HL-60/S4 treated with phorbol 12-myristate 13-acetate at 8.2 ng/mL for 4 days and 3 days (cell line): ENCODE results near the gene YTHDC2.
"Not testable (repeated sequence)": the region's sequence is repeated elsewhere in the genome, so short reads cannot be mapped to it uniquely, and the experiment has no call there.

Experiments
- in situ Hi-C: fragments of 300-500 bp; cut with MboI; formaldehyde crosslinking; loops from 2 replicates; pipeline ENCODE4 v1.15.0; 2022; ENCODE audit warnings: low sequenced_read_pairs

Gene YTHDC2

DNA sequence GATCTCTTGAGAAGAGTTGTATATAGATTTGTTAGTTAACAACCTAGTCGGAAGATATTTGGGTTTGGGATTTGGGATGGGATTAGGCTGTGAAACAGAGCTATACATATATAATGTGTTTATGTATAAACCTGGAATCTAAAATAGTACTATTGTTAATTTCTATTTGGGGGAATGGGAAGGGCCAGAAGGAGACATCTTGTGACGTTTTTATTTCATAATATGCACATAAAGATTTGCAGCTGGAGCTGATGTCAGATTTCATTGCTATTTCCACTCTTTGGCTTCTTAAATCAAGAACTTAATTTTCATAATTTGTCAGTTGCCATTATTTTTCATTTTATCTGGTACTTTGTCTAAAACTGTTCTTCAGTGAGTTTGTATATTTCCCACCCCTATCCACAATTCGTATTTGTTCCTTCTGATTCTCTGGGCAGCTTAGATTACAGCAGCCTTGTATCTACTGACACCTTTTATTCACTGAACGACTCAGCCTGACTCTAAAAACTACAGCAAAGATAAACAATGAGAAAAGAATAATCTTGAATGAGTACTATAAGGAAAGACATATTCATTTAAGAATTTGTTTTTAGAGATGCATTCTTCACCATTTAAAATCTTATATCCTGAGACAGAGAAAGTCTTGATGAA is 86.9 kb downstream of the YTHDC2 start:
- in situ Hi-C loops: no loop called here

DNA sequence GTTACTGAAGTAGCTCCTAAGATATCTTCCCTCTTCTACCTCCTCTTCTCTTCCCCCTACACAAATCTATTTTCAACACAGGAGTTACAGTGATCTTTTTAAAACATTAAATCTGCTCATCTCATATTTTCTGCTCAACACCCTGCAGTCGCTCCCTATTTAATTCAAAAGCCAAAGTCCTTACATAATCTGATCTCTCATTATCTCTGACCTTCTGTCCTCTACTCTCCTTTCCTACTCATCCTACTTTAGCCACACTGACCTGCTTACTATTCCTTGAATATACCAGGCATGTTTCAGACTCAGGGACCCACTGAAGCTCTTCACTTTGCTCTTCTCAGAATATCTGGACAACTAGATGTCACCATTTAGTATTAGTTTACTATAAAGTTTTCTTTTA is 87.9 kb downstream of the YTHDC2 start:
- in situ Hi-C loops: no loop called here

DNA sequence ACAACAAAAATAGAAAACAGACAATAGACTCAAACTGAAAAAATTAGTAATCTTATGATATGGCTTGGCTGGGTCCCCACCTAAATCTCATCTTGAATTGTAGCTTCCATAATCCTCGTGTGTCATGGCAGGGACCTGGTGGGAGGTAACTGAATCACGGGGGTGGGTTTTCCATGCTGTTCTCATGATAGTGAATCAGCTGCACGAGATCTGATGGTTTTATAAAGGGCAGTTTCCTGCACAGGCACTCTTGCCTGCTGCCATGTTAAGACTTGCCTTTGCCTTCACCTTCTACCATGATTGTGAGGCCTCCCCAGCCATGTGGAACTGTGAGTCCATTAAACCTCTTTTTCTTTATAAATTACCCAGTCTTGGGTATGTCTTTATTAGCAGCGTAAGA is 89.8 kb downstream of the YTHDC2 start:
- in situ Hi-C loops: not testable (repeated sequence)

DNA sequence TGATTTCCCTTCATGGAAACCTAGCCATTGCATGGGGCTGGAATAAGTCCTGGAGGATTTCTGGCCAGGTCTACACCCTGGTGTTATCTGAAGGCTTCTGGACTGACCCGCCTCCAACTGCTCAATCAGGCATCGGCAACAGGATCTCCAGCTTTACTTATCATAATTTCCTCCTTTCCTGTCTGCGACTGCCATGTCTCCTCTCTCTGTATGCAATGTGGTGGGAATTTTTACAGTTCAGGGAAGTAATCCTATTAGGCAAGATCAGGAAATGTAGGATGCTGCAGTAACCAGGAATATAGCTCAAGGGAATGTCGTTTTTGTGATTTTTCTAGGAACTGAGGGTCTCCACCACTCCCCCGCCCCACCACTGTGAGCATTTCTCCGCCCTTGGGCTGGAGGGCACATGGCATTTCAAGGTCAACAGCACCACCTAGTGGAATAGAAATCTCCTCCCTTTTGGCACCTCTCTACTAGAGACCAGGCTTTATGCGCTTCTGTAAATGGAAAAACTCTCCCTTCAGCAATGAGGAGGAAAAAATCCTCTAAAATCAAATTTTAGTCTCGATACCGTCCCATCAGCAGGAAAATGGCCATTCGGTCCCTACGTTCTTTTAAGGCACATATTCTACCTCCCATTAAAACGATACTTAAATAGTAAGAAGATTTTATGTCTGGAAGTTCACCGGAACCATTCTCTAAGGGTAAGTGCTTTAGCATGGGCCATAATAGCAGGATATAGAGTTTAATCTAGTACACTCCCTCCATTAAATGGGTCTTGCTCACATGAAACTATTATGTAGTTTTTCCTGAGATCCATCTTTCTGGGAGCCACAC is 93.0 kb downstream of the YTHDC2 start:
- in situ Hi-C loops: no loop called here

DNA sequence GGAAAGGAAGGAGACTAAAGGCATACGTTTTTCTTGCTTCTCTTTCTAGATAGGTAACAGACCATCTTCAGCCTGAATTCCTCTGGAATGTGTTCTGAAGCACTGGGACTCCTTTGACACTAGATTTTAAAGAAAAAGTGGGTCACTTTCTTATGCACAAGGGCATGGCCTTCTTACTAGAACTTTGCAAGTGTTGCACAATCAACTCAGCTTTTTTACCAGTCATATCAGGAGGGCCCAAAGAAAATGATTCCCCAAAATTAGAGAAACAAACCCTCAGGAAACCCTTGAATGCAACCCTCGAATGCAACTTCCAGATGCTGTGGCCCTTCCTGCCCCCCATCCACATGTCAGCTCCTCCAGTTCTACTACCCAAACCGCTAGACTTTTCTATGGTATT is 93.9 kb downstream of the YTHDC2 start:
- in situ Hi-C loops: no loop called here

DNA sequence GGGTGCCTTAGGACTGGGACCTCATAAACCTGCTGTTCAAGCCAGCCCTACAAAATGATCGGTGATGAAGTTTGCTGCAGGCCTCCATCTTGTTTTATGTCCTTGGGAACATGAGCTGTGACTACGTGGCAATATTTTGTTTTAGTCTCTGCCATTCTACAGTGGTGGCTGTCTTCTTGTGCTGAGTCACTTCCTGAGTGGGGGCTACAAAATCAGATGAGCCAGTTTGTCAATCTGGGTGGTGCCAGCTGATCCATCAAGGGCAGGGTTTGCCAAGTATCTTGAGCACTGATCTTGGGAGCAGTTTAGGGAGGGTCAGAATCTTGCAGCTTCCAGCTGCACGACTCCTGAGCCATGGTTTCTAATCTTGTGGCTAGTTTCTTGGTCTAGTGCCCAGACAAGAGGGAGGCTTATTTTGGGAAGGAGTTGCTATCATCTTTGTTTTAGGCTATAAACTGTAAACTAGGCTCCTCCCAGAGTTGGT is 94.7 kb downstream of the YTHDC2 start:
- in situ Hi-C loops: no loop called here

DNA sequence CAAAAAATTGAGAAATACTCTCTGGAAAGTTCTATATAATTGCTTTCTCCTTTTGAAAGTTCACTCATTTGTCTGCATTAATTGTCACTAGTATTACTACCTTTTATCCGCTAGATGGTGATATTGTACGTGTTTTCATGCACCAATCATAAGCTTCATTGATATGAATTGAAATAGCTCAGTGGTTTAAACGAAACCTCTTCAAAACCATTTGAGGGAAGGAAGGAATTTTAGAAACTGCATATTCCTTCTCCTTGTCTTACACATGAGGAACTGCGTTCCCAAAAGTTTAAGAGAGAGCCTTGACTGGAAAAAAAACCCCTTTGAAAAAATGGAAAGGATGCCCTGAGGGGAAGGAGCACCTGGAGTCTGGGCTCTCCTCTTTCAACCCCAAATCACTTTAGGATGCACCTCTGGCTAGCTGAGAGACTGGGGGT is 98.6 kb downstream of the YTHDC2 start:
- in situ Hi-C loops: no loop called here

DNA sequence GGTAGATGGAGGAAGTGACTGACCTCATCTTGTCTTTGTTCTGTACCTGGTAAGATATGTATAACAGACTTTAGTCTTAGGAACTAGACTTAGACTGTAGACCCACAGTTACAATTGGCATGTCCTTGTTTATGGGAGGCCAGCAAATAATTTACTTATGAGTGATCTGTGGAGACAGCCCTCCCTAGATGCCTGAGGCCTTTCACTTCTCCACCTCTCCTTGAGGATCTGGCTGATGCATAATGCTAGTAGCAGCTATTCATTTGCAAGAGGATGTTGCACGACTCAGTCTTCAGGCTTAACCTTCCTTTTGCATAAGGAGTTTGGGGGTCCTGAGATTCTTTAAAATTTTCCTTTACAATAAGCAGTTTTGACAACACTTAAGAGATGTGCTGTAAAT is 100.7 kb downstream of the YTHDC2 start:
- in situ Hi-C loops: no loop called here

DNA sequence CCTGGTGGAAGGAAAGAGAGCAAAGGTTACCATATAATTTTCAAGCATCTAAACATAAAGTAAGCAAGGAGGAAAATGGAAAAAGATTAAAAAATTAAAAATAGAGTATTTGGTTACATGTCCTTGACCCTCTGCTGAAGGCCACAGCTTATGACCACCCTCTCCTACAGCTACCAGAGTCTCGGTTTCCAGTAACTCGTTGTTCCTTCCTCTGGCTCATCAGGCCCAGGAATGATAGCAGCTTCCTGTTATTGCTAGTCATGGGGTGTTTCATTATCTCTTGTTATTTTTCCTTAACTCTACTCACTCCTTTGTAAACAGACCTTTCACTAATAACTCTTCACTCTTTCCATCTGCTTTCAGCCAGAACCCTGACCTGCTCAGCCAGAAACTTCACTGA is 102.2 kb downstream of the YTHDC2 start:
- in situ Hi-C loops: no loop called here

DNA sequence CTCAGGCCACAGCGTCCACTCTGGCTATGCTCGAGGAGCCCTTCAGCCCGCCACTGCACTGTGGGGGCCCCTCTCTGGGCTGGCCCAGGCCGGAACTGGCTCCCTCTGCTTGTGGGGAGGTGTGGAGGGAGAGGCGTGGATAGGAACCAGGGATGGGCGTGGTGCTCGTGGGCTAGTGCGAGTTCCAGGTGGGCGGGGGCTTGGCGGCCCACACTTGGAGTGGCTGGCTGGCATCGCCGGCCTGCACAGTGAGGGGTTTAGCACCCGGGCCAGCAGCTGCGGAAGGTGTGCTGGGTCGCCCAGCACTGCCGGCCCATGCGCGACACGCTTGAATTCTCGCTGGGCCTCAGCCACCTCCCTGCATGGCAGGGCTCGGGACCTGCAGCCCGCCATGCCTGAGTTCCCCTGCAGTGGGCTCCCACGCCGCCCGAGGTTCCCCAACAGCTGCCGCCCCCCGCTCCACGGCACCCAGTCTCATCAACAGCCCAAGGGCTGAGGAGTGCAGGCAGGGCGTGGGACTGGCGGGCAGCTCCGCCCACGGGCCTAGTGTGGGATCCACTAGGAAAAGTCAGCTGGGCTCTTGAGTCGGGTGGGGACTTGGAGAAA is 103.8 kb downstream of the YTHDC2 start:
- in situ Hi-C loops: no loop called here

DNA sequence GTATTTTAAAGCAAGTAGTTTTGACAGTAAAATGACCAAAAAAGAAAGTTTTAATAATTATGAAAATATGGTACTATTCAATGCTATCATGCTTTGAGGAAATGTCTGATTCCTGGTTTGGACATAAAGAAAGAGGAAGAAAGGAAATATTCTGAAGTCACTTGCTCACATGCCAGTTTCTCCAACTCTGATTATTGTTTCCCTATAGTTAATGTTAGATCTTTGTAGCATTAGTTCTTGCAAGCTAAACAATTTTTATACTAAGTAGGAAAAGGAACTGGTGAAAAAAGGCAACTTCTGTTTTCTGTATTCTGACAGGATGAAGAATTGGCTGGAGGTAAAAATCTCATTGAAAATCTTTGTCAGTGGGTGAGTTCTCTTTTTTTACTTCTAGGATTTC is 119.5 kb downstream of the YTHDC2 start:
- in situ Hi-C loops: no loop called here

DNA sequence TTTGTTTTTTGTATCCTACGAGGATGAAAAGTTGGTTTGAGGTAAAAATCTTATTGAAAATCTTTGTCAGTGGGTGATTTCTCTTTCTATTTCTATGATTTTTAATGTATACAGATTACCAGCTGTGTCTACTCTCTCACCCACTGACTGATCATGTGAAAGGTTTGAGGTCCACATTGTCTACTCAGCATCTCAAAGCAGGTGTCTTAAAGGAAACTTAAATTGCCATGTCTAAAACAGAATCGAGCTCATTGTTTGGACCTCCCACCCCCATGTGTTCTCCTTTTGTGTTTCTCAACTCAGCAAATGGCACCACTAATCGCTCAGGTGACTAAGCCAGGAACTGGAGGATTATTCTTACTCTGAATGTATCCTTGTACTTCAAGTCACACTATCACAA is 121.5 kb downstream of the YTHDC2 start:
- in situ Hi-C loops: no loop called here

DNA sequence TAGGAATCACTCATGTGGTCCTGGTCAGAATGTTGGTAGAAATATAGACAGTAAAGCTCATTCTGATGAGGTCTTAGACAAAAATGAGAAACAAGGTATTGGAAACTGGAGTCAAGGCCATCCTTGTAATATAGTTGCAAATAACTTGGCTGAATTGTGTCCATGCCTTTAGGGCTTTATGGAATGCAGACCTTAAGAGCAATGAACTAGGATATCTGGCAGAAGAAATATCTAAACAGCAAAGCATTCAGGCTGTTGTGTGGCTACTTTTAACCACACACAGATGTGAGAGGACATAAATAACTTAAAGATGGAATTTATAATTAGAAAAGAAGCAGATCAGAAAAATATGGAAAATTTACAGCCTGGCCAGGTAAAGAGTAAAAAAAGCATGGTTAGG is 128.2 kb downstream of the YTHDC2 start:
- in situ Hi-C loops: no loop called here
